HG03196 (cell line): ENCODE results near the gene FRYL.
"Not testable (repeated sequence)": the region's sequence is repeated elsewhere in the genome, so short reads cannot be mapped to it uniquely, and the experiment has no call there.

Experiments used
- ATAC-seq: cut with Tn5 transposase; IDR thresholded peaks from one replicate; pipeline ENCODE4 v1.9.1; 2021; ENCODE audit not compliant: unreplicated experiment

FRYL gene

DNA sequence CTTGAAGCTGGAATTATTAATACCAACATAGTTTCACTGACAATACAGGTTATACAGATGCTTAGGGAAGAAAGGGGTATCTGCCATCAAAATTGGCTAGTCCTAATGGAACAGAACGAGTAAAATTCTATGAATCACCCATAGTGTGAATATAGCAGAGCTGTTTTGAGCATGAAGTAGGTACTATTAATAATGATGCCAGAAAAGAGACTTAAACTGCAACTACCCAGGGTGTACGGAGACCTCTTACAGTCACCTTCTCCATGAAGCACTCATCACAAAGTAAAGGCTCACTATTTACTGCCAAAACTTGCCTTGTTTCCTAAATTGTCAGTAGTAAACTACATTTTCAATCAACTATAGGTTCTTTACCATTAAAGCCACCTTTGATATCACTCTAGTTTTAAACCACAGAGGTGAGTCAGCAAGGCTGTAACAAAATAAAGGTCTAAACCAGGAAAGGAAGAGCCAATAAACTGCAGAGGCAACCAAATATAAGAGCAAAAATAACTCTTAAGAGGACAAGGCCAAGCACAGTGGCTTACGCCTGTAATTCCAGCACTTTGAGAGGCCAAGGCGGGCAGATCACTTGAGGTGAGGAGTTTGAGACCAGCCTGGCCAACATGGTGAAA, 114.4 kb downstream of the FRYL start:
- no peak for ATAC-seq

DNA sequence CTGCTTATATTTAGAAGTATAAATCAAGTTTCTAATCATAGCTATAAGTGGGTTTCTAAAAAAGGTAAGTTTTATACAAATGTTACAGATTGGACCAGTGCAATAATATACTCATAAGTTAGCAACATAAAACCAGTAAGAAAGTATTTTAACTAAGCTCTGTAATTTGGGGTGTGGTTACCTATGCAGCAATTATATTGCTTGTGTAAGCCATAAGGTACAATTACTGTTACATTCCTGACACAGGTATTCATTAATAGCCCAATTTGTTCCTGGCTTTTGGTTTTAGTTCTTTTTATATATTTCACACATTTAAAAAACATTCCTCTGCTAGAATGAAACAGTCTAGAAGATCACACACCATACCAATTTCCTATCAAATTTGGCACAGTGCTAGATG, 115.1 kb downstream of the FRYL start:
- no peak for ATAC-seq

DNA sequence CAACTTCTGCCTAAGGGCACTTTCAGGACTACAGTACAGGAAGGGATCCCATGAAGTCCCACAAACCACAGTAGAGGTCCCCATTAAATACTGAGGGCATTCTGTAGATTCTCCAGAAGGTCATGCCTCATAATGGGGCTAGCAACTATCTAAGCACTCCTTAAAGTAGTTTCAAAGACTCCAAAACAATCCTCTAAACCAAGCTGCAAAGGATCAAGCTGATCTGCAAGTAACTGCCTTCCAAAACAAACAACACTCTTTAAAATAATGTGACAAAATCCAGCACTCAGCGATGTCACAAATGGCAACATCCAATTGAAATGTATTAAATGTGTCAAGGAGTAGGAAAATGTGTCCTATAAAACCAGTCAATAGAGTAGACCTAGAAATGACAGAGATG, 118.7 kb downstream of the FRYL start:
- no peak for ATAC-seq

DNA sequence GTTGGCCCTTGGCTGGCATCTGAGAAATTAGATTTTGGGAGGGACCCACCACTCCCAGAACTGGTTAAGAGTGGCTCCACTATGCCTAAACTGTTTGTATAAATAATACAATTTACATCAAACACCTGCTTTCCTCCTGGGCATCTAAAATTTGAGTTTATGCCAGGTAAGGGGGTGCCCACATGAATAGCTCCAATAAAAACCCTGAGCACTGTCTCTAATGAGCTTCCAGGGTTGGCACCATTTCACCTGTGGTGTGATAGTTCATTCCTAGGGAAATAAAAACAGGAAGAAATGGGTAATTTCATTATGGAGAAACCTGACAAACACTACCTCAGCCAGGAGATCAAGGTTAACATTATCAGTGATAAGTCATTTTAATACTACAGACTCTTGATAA, 119.7 kb downstream of the FRYL start:
- ATAC-seq = no peak

DNA sequence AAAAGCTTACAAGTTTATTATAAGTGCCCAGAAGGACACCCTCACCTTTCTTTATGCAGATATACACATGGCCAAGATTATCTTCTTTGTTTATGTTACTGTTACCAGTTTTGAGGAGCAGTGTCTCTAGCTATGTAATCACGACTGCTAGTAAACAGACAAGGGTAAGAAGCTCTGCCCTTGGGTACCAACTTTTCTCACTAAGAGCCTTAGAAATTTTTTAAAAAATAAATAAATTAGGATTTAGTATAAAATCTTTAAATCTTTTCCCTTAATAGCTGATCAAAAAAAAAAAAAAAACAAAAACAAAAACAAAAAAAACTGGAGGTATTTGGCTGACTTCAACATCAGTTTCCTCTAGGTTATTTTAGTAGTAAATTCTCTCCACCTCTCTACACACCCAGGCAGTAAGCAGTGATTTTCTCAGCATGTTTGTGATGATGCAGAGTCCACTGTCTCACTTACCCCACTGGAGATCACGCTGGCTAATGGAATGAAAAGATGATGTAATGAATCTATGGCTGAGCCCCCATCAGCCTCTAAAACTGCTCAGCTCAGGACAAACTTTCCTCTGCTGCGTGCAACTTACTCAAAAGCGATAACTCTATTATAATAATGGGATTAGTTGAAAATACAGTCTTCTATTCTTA, 125.9 kb downstream of the FRYL start:
- ATAC-seq = no peak

DNA sequence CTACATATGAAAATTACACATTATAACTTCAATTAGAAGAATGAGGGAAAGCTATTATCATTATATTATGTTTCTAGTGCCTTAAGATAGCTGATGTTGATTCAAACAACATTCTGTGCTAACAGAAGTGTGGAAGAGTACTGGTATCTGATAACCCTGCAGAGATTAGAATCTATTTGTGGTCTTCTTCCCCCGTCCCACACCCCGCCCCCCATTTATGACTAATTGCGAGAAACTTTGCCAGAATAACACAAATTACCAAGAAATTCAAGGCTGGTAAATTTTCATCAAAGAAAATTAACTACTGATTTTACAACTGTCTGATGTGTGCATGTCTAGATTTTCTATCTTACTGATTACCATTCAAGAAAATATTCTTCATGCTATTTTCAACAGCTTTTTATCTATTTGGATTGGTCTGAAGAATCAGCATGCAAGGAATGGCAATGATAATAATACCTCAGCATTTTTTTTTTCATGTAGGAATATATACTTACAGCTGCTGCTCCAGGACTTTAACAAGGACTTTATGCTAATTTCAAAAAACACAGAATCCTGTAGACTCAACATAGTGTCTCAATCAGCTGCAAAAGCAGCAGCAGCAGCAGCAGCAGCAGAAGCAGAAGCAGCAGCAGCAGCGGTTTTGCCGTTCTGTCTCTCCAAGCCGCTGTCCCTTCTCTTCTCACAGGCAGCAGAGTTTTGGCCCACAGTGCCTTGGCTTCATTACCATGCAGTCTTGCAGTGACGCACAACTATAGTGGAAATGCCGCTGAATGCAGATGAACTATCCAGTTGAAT, 126.7 kb downstream of the FRYL start:
- no peak for ATAC-seq

DNA sequence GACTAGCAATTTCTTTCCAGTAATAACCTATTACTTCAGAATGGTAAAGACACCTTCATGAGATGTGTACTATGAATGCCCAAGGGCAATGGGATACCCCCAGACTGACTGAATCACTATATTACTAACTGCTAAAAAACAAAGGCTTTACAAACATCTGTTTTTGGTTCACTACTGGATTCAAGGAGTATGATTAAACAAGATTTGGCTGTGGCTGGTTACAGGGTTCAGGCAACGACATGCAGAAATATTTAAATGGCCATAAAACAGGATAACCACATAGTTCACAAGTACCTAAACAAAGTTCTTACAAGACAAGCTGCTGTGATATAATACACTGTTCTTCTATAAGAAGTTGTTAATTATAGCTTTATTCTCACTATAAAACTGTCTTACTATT, 128.2 kb downstream of the FRYL start:
- no peak for ATAC-seq

DNA sequence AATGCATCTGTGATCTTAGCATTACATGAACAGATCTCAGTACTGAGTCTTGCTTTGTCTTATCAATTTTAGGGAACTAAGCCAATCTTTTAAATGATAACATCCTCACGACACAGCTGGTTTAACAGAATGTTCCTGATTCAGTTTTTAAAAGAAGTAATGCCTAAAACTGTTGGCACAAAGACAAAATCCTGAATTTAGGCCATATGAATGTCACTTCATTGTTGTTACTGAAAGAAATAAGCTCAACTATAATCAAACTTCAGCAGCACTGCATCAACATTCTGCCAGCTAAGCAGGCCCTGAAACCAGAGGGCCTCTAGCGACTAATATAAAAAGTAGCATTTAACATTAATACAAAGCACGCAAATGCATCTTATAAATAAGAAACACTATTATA, 130.6 kb downstream of the FRYL start:
- ATAC-seq = no peak

DNA sequence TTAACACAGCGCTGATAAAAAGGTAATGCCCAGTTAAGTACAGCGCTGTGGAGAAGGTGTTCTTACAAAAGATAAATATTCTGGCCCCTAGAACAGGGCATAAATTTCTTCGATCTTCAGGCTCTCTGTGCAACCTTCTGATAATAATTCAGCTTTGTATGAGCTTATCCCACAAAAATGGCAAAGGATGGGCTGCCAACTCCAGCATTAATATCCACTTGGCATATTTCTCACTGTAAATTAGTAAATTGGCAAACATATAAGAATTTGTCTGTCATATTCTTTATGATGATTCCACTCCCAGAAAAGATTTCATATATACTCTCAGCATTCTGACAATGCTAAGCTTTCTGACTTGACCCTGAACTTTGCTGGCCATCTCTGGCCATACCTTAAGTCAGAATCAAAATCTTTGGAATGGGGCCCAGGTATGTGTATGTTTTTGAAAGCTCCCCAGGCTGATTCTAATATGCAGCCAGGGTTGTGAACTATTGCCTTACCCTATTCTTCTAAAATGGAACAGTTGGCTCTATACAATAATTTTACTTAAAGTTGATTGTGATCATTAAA, 134.8 kb downstream of the FRYL start:
- no peak for ATAC-seq

DNA sequence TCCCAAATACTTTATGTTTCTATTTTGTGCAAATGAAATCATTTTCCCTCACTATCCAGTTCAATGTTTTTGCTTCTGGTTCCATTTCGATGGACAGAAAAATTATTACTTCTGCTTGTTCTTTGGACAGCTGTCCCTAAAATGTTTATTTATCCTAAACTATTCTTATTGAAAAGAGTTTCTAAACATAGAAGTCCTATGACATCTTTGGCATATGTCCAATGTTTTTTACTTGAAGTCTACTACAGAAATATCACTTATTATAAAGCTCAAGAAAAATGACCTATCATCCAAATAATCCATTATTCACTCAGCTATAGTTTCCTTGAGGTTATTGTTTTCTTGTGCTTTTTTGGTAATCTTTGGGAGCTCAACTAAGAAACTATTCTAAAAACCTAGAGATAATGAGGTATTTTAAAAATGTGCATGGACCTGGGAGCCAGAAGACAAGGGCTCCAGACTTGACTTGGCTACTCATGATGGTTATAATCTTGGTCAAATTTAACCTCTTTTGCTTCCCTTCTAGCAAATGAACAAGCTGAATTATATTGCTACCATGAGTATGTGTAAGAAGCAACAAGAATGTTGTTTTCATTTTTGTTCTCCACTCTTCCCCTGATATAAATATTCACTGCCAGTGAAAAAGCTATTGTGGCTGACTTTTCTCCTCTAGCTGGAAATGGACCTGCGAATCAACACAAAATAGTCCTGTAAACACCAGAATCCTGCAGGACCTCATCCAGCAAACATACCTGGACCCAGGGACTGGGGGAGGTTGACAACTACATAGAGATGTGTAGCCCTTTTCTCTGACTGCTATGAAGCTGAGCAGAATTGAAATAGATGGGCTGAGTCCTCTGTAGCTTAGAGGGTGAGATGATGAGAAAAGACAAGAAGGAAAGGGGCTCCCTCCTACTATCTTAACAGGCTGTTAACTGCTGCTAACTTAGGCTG, 137.4 kb downstream of the FRYL start:
- ATAC-seq = no peak

DNA sequence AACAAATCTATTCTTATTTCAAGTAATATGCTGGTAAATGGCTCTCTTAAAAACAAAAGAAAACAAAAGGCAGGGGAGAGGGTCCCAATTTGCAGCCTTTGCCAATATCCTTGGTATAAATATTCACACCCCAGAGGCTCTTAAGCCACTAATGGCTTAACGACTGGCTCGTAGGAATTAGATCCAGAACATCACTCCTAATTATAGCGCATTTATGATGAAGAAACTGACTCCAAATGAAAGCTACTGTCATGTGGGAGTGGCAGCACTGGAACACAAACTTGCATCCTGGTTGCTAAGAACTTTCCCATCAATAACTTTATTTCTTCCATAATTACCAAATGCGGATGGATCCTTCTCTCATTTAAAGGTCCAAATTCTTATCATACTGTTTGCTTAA, 138.7 kb downstream of the FRYL start:
- no peak for ATAC-seq

DNA sequence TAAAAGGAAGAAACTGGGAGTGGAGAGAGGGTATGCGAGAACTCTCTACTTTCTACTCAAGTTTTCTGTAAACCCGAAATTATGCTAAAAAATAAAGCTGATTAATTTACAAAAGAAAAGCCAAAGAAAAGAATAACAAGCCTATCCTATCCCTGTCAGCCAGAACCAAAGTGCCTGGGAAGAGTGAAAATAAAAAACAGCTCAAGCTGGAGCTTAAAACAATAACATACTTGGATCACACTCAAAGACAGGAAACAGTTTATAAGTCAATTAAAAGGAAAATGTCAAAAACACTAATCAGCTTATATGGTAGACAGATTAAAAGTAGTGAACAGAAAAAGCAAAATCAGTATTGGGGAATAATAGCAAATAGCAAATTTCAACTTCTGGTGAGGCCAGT, 139.4 kb downstream of the FRYL start:
- ATAC-seq = no peak

DNA sequence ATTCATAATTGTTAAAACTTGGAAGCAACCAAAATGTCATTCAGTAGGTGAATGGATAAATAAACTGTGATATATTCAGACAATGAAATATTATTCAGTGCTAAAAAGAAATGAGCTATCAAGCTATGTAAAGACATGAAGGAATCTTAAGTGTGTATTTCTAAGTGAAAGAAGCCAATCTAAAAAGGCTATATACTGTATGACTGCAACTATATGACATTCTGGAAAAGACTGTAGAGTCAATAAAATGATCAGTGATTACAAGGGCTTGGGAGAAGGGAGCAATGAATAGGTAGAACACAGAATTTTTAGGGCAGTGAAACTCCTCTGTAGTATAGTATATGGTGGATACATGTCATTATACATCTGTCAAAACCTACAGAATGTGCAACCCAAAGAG, 139.9 kb downstream of the FRYL start:
- no peak for ATAC-seq

DNA sequence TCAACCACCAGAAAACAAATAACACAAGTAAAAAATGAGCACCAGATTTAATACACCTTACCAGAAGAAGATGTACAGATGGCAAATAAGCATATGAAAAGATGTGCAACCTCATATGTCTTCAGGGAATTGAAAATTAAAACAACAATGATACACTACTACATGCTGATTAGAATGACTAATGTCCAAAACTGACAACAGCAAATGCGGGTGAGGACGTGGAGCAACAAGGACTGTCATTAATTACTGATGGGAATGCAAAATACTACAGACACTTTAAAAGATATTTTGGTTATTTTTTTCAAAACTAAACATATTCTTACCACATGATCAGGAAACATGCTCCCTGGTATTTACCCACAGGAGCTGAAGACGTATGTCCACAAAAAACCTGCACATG, 140.3 kb downstream of the FRYL start:
- no peak for ATAC-seq

DNA sequence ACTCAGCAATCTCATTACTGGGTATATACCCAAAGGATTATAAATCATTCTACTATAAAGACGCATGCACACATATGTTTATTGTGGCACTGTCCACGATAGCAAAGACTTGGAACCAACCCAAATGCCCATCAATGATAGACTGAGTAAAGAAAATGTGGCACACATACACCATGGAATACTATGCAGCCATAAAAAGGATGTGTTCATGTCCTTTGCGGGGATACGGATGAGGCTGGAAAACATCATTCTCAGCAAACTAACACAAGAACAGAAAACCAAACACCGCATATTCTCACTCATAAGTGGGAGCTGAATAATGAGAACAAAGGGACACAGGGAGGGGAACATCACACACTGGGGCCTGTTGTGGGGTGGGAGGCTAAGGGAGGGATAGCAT, 141.5 kb downstream of the FRYL start:
- ATAC-seq = not testable (repeated sequence)

DNA sequence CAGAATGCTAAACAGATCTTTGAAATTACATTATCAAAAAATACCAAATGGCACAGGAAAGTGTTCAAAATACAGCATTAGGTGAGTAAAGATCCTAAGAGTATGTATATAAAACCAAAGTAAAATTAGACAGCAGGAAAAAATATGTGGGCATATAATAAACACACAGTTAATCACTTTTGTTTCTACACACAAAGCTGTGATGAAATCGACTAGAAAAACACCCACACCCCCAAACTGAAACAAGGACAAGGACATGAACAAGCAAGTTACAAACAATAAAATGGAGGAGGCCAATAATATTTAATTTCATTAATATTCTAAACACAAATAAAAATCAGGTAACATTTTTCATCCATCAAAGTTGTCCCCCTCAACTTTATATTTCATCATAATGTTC, 143.2 kb downstream of the FRYL start:
- no peak for ATAC-seq

DNA sequence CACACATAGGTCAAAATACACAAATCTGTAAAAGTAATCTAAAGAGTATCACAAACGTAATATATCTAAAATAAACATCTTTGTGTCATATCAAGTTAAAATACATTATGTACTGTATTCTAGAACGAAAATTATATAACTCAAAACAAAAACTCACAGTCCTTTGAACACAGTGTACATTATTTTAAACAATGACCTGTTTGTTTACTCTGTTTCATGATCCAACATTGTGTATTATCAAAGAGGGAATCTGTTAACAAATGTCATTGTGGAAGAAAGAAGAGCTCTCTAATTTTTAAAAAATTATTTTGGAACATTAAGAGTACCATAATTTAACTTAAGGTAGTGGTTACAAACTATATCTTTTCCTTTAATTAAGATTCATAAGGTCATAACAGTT, 144.1 kb downstream of the FRYL start:
- no peak for ATAC-seq

DNA sequence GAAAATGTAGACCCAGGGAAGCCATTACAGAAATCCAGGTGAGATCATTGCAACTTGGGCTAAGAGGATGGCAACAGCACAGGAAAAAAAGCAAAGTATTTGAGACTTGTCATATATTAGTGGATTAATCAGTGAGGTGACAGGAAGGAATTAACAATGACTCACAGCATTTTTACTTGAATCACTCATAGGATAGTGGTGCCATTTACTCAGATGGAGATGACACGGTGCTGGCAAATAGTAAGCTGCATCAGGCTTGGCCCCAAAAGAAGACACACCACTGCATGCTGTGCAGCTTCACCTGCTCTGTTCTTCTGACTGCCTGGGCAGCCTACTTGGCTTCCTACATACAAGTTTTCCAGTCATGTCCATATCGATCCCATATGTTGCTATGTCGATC, 144.8 kb downstream of the FRYL start:
- no peak for ATAC-seq

DNA sequence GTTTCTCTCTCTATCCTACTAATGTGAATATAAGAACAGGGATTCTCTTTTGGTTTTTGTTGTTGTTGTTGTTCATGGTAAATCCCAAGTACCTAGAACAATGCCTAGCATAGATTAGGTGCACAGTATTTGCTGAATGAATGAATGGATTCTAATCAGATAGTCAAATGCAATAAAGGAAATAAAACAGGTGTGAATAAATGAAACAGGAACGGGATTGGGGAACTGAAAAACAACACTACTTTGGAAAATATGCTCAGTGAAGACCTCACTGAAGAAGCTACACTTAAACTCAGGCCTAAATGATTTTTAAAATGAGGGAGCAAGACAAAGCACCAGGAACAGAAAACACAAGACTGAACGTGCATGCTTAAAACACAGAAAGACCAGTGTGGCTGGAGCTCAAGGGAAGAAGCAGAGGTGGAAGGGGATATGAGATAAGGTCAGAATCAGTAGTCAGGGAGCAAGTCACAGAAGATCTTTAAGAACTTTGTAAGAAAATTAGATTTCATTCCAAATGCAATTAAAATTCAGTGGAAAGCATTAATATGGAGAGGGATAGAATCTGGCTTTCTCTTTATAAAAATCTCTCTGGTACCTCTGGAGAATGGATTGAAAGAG, 145.3 kb downstream of the FRYL start:
- ATAC-seq = no peak

DNA sequence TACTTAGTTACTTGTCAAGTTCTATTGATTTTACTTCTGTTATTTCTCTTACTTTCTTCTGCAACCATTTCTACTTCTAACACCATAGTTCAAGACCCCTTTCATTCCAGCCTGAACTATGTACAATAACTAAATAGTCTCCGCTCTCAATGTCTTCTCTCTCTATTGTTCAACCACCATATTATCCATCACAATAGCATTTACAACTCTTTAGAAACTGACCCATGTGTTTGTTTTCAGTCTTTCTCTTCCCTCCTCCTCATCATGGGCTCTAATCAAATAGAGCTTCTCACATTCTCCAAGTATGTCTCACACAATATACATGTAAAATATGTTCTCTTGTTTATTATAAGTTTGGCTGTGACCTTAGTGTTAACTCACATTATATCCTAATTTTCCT, 146.4 kb downstream of the FRYL start:
- no peak for ATAC-seq
